ENCODE data around the gene OR51B5.
"Not testable (repeated sequence)": the region's sequence is repeated elsewhere in the genome, so short reads cannot be mapped to it uniquely, and the experiment has no call there.

The OR51B5 gene

GRCh38 chr11:5324197-5324596, 19.1 kb downstream of the OR51B5 start, which contains the start of gene OR51B2:
Gene OR51B2, minus strand, starts transcription at chr11:5324297. Its CDS starts 0 bp downstream, at chr11:5324297.
- DNase-seq, result no peak

- DNase-seq, result no peak
Observed at GRCh38 chr11:5317292-5317691, 26.0 kb downstream of the OR51B5 start.

- not testable (repeated sequence) for DNase-seq
Observed at GRCh38 chr11:5313326-5314023, 29.8 kb downstream of the OR51B5 start.

GRCh38 chr11:5310423-5310822, 32.9 kb downstream of the OR51B5 start:
- DNase-seq, result no peak

GRCh38 chr11:5307256-5308019, 35.9 kb downstream of the OR51B5 start:
- DNase-seq, result no peak

- no peak for DNase-seq
Observed at GRCh38 chr11:5304046-5304445, 39.3 kb downstream of the OR51B5 start.

GRCh38 chr11:5303626-5304025, 39.7 kb downstream of the OR51B5 start:
- no peak for DNase-seq

GRCh38 chr11:5301846-5302245, 41.5 kb downstream of the OR51B5 start, which contains the start of gene OR51B4:
Gene OR51B4, minus strand, starts transcription at chr11:5301946. Its CDS starts 0 bp downstream, at chr11:5301946.
- no peak for DNase-seq

GRCh38 chr11:5300251-5300650, 43.1 kb downstream of the OR51B5 start:
- no peak for DNase-seq

GRCh38 chr11:5298451-5298850, 44.9 kb downstream of the OR51B5 start:
- DNase-seq, result no peak

- no peak for DNase-seq
Observed at GRCh38 chr11:5297721-5298323, 45.5 kb downstream of the OR51B5 start.

GRCh38 chr11:5294342-5294995, 48.9 kb downstream of the OR51B5 start:
- not testable (repeated sequence) for DNase-seq

GRCh38 chr11:5293028-5293427, 50.3 kb downstream of the OR51B5 start:
- no peak for DNase-seq
